22Rv1 (cell line): Measurements from ENCODE around the gene LSAMP.

Experiments used
- H3K27ac ChIP-seq: fragments of 450-650 bp; 2 replicates; pipeline ENCODE4 v1.5.1; 2017
- ZFX ChIP-seq: fragments of 450-650 bp; IDR thresholded peaks from 2 replicates; pipeline ENCODE4 v1.6.1; 2017; ENCODE audit warnings: antibody characterized with exemption, borderline replicate concordance
- TF ChIP-seq, protein P1 (sequence below): fragments of 450-650 bp; IDR thresholded peaks from 2 replicates; pipeline ENCODE4 v1.5.1; 2017; ENCODE audit warnings: mild to moderate bottlenecking

The LSAMP gene

GRCh38 chr3:116246406-116246980 lies 198.8 kb downstream of the LSAMP start:
- TF ChIP-seq ZFX: no peak
- H3K27ac ChIP-seq: no peak overlapping the region

DNA sequence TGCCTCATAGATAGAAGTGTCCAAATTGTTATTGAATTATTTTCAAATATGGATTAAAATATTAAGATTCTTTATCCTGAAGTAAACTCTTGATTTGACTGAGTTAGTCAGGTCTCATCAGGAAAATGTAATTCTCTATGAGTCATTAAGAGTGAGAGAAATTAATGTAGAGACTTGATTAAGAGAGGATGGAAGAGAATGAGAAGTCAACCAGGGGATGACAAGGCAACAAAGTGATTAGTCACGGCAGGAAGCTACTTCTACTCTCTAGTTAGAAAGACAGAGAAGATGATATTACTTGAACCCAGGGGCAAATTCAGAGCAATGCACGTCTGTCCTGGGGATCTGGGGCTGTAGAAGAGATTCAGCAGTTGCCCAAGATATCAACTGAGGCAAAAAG lies 202.5 kb downstream of the LSAMP start:
- H3K27ac ChIP-seq: no peak overlapping the region
- TF ChIP-seq, protein P1, sequence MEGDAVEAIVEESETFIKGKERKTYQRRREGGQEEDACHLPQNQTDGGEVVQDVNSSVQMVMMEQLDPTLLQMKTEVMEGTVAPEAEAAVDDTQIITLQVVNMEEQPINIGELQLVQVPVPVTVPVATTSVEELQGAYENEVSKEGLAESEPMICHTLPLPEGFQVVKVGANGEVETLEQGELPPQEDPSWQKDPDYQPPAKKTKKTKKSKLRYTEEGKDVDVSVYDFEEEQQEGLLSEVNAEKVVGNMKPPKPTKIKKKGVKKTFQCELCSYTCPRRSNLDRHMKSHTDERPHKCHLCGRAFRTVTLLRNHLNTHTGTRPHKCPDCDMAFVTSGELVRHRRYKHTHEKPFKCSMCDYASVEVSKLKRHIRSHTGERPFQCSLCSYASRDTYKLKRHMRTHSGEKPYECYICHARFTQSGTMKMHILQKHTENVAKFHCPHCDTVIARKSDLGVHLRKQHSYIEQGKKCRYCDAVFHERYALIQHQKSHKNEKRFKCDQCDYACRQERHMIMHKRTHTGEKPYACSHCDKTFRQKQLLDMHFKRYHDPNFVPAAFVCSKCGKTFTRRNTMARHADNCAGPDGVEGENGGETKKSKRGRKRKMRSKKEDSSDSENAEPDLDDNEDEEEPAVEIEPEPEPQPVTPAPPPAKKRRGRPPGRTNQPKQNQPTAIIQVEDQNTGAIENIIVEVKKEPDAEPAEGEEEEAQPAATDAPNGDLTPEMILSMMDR: no peak
- TF ChIP-seq ZFX: no peak

DNA sequence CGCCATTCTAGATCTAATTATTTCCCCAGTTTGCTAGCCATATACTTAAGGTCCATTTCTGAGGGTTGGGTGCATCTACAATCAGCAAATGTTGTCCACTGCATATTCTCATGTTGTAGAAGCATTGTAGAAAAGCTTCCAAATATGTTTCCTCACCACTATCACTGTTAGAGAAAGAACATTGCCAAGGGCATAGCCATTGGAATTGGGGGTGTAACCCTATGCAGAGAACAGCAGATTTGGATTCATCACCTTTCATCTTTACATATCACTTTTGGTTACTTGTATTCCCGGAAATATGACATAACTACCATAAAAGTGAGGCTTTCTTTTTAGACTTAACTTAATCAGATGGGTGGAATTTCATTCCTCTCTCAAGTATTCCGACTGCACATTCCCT lies 203.6 kb downstream of the LSAMP start:
- TF ChIP-seq, protein P1: no peak
- no peak for TF ChIP-seq ZFX
- H3K27ac ChIP-seq: no peak overlapping the region

DNA sequence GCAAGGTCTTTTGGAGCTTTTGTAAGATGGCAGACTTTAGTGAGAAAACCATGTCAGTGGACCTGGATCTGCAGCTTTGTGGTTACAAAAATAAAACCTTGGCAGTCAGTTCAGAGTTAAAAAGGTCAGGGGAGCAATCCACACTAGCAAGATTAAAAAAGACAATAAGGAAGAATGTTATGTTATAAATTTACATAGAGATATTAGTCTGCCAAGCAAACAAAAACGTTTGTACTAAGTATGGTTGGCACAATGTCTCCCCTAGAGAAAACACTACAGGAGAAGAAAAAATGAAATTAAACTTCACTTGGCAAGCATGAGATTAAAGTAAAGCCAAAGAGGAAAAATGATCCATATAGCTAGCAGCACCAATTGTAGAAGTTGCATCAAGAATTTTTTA lies 205.0 kb downstream of the LSAMP start:
- H3K27ac ChIP-seq: no peak overlapping the region
- TF ChIP-seq ZFX: no peak
- TF ChIP-seq, protein P1: no peak

GRCh38 chr3:116238846-116239565 lies 206.3 kb downstream of the LSAMP start:
- no peak overlapping the region for H3K27ac ChIP-seq
- TF ChIP-seq ZFX: no peak
- TF ChIP-seq, protein P1: no peak

- TF ChIP-seq ZFX: no peak
- TF ChIP-seq, protein P1: no peak
- no peak overlapping the region for H3K27ac ChIP-seq
These were observed 211.5 kb downstream of the LSAMP start for GRCh38 chr3:116233711-116234357.

GRCh38 chr3:116230431-116231020 lies 214.8 kb downstream of the LSAMP start:
- H3K27ac ChIP-seq: no peak overlapping the region
- TF ChIP-seq, protein P1: no peak
- TF ChIP-seq ZFX: no peak
